Thyroid gland (tissue), 4 donors: Measurements from ENCODE around the gene ZBTB40. TPM values are rescaled to one million over a fixed set of nuclear protein-coding genes. Genes with fewer than 3 reads are reported as not detected.

Source experiments
- DNase-seq, 2 donors: peaks; one replicate each; pipeline ENCODE4 v3.0.0-alpha.2; 2019
- H3K27ac ChIP-seq, 3 donors: fragments of 200-600 bp; sonication (generic); 1 replicate in 2 of 3; 2 replicates in 1 of 3; pipeline ENCODE4 v1.5.1; 2016 to 2019; ENCODE audit warnings: mild to moderate bottlenecking in 1 of 3, moderate library complexity in 1 of 3
- H3K27me3 ChIP-seq: fragments of 200-600 bp; sonication (generic); one replicate; pipeline ENCODE4 v1.5.1; 2019
- H3K36me3 ChIP-seq, 2 donors: fragments of 200-600 bp; sonication (generic); one replicate each; pipeline ENCODE4 v1.5.1; 2016 to 2019
- H3K4me1 ChIP-seq, 2 donors: fragments of 200-600 bp; sonication (generic); one replicate each; pipeline ENCODE4 v1.5.1; 2017 to 2019
- H3K4me3 ChIP-seq, 3 donors: fragments of 200-600 bp; sonication (generic); replicated peaks in 1 of 3; 1 replicate in 2 of 3; 2 replicates in 1 of 3; pipeline ENCODE4 v1.5.1; 2016; ENCODE audit warnings: mild to moderate bottlenecking in 1 of 3
- H3K9me3 ChIP-seq: fragments of 200-600 bp; sonication (generic); one replicate; pipeline ENCODE4 v1.5.1; 2017
- CTCF ChIP-seq, 6 experiments: fragments of 200-600 bp in 3 of 6; fragments of 450-650 bp in 3 of 6; sonication (generic) in 3 of 6; IDR thresholded peaks; one replicate each; pipeline ENCODE4 v1.5.1; 2016 to 2019; ENCODE audit warnings: antibody characterized with exemption in 6 of 6, mild to moderate bottlenecking in 2 of 6, inconsistent platforms in 1 of 6, moderate library complexity in 1 of 6
- POLR2A ChIP-seq, 2 donors: fragments of 450-650 bp; IDR thresholded peaks; one replicate each; pipeline ENCODE4 v1.6.1; 2017; ENCODE audit warnings: antibody characterized with exemption in 2 of 2, mild to moderate bottlenecking in 2 of 2, moderate library complexity in 1 of 2
- WGBS, 2 donors: methylation state at CpG; one replicate each; pipeline ENCODE4 v1.1.5; 2017; 5-methylcytosine and 5-hydroxymethylcytosine counted together
- intact Hi-C: fragments of 100-400 bp; cut with DNase I; formaldehyde crosslinking; loops from one replicate; pipeline ENCODE4 v1.15.1; 2023
- total RNA-seq, 4 donors: library from RNA; depleted of rRNA; stranded (reverse); fragments of >200 nt; gene quantifications; one replicate each; pipeline ENCODE4 v1.2.3, GENCODE V29; 2016

ZBTB40 gene
- total RNA-seq, 4 donors from 2014 or later = 18.7 to 30.1 (median 23.8) TPM

GRCh38 chr1:22520871-22521270 is 69.2 kb downstream of the ZBTB40 start:
- no peak for DNase-seq
- WGBS, 2 donors = 94 to 97% methylated on average over 9 of the region's 9 CpGs
- peaks cover 39 to 50% of the 10 kb centered on the region in 2 donors for H3K36me3 ChIP-seq
- peaks cover 0 to 15% of the 10 kb centered on the region in 2 donors for H3K4me1 ChIP-seq
- no peak overlapping the region for H3K27ac ChIP-seq
- TF ChIP-seq CTCF (IDR thresholded peaks at IDR 0.05) (no peak), POLR2A (IDR thresholded peaks at IDR 0.05) (no peak)
- no peak overlapping the region for H3K4me3 ChIP-seq
- no peaks in the 10 kb centered on the region for H3K9me3 ChIP-seq
- intact Hi-C loops = no loop called here
- H3K27me3 ChIP-seq = no peaks in the 10 kb centered on the region

GRCh38 chr1:22521692-22522091 is 70.0 kb downstream of the ZBTB40 start:
- Histone ChIP-seq H3K36me3 (peaks cover 44 to 53% of the 10 kb centered on the region in 2 donors), H3K27ac (no peak overlapping the region)
- WGBS, 2 donors = 90 to 96% methylated on average over 2 to 4 of the region's 4 CpGs

GRCh38 chr1:22522221-22522743 is 70.6 kb downstream of the ZBTB40 start:
- 97 to 98% methylated on average over 7 of the region's 7 CpGs for WGBS, 2 donors
- Histone ChIP-seq H3K4me1 (peaks cover 0 to 15% of the 10 kb centered on the region in 2 donors), H3K27me3 (no peaks in the 10 kb centered on the region), H3K27ac (no peak overlapping the region), H3K36me3 (peaks cover 49 to 53% of the 10 kb centered on the region in 2 donors), H3K4me3 (no peak overlapping the region), H3K9me3 (no peaks in the 10 kb centered on the region)
- DNase-seq = no peak
- intact Hi-C loops = no loop called here
- TF ChIP-seq CTCF (IDR thresholded peaks at IDR 0.05) (no peak), POLR2A (IDR thresholded peaks at IDR 0.05) (no peak)

More at GRCh38 chr1:22521692-22522091, 70.0 kb downstream of the ZBTB40 start:
- Histone ChIP-seq H3K4me1 (peaks cover 0 to 15% of the 10 kb centered on the region in 2 donors), H3K27me3 (no peaks in the 10 kb centered on the region), H3K4me3 (no peak overlapping the region), H3K9me3 (no peaks in the 10 kb centered on the region)
- TF ChIP-seq POLR2A (IDR thresholded peaks at IDR 0.05) (no peak), CTCF (IDR thresholded peaks at IDR 0.05) (no peak)
- DNase-seq = no peak
- intact Hi-C loops = no loop called here

GRCh38 chr1:22524481-22524880 is 72.8 kb downstream of the ZBTB40 start:
- DNase-seq = peak; percentile 10 to 39
- Histone ChIP-seq H3K27me3 (no peaks in the 10 kb centered on the region), H3K27ac (peak overlapping the region in 2 of 3 donors; percentile 40 to 41), H3K9me3 (no peaks in the 10 kb centered on the region), H3K4me3 (no peak overlapping the region), H3K36me3 (peaks cover 47 to 52% of the 10 kb centered on the region in 2 donors), H3K4me1 (peaks cover 0 to 15% of the 10 kb centered on the region in 2 donors)
- no peak for TF ChIP-seq POLR2A (IDR thresholded peaks at IDR 0.05)
- no peak for TF ChIP-seq CTCF (IDR thresholded peaks at IDR 0.05)
- 66% methylated on average over 5 of the region's 5 CpGs for WGBS, 2 donors
- intact Hi-C loops = no loop called here

GRCh38 chr1:22525211-22525610 is 73.6 kb downstream of the ZBTB40 start:
- TF ChIP-seq CTCF (IDR thresholded peaks at IDR 0.05) (no peak), POLR2A (IDR thresholded peaks at IDR 0.05) (no peak)
- Histone ChIP-seq H3K9me3 (no peaks in the 10 kb centered on the region), H3K27ac (peak overlapping the region in 2 of 3 donors; percentile 40 to 41), H3K27me3 (no peaks in the 10 kb centered on the region), H3K4me1 (peaks cover 0 to 16% of the 10 kb centered on the region in 2 donors), H3K4me3 (no peak overlapping the region), H3K36me3 (peaks cover 40 to 46% of the 10 kb centered on the region in 2 donors)
- intact Hi-C loops = no loop called here
- peak; percentile 61 to 65 for DNase-seq
- 37 to 59% methylated on average over 3 of the region's 3 CpGs for WGBS, 2 donors
